GM19193 (cell line): ENCODE data around the gene PHETA1.

Experiments used
- POLR2A ChIP-seq: IDR thresholded peaks from 4 replicates; pipeline ENCODE4 v1.6.1; 2011; ENCODE audit not compliant: insufficient read depth, insufficient read length; ENCODE audit errors: extremely low read depth

The PHETA1 gene, protein sequence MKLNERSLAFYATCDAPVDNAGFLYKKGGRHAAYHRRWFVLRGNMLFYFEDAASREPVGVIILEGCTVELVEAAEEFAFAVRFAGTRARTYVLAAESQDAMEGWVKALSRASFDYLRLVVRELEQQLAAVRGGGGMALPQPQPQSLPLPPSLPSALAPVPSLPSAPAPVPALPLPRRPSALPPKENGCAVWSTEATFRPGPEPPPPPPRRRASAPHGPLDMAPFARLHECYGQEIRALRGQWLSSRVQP

GRCh38 chr12:111368788-111369495, at the start of gene PHETA1:
TSS of gene PHETA1 (minus strand) at chr12:111369095. CDS start at chr12:111363427, 5,668 bp downstream.
- TF ChIP-seq POLR2A = no peak

- TF ChIP-seq POLR2A = no peak
Measured at GRCh38 chr12:111418594-111418880, 49.6 kb upstream of the PHETA1 start.

DNA sequence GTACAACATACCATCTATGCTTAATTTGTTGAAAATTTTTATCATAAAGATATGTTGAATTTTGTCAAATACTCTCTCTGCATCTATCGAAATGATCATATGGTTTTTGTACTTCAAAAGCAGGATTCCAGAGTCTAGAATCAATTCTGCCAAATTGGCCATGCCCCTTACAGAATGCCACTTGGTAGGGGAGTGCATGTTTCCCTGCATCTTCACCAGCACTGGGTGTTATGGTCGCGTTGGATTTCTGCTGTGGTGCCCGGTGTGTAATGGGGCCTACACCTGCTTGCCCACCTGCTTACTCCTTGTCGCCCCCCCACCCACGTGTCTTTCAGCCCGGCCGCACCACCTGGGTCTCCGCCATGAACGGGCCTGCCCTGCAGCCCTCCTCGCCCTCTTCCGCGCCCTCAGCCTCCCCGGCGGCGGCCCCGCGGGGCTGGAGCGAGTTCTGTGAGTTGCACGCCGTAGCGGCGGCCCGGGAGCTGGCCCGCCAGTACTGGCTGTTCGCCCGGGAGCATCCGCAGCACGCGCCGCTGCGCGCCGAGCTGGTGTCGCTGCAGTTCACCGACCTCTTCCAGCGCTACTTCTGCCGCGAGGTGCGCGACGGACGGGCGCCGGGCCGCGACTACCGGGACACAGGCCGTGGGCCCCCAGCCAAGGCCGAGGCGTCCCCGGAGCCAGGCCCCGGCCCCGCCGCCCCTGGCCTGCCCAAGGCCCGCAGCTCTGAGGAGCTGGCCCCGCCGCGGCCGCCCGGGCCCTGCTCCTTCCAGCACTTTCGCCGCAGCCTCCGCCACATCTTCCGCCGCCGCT, 49.1 kb upstream of the PHETA1 start:
- TF ChIP-seq POLR2A = no peak

DNA sequence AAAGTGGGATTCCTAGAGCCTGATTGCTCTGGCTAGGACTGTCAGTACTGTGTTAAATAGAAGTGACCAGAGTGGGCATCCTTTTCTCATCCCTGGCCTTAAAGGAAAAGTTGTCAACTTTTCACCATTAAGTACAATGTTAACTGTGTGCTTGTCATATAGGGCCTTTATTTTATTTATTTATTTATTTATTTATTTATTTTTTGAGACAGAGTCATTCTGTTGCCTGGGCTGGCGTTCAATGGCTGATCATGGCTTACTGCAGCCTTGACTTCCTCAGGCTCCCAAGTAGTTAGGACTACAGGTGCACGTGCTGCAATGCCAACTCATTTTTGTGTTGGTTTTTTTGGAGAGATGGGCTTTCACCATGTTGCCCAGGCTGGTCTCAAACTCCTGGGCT, 48.4 kb upstream of the PHETA1 start:
- TF ChIP-seq POLR2A = no peak

- TF ChIP-seq POLR2A = no peak
Measured at GRCh38 chr12:111414711-111415252, 45.9 kb upstream of the PHETA1 start.

- TF ChIP-seq POLR2A = no peak
Measured at GRCh38 chr12:111413442-111414086, 44.7 kb upstream of the PHETA1 start.

- no peak for TF ChIP-seq POLR2A
Measured at GRCh38 chr12:111412830-111413441, 44.0 kb upstream of the PHETA1 start.

DNA sequence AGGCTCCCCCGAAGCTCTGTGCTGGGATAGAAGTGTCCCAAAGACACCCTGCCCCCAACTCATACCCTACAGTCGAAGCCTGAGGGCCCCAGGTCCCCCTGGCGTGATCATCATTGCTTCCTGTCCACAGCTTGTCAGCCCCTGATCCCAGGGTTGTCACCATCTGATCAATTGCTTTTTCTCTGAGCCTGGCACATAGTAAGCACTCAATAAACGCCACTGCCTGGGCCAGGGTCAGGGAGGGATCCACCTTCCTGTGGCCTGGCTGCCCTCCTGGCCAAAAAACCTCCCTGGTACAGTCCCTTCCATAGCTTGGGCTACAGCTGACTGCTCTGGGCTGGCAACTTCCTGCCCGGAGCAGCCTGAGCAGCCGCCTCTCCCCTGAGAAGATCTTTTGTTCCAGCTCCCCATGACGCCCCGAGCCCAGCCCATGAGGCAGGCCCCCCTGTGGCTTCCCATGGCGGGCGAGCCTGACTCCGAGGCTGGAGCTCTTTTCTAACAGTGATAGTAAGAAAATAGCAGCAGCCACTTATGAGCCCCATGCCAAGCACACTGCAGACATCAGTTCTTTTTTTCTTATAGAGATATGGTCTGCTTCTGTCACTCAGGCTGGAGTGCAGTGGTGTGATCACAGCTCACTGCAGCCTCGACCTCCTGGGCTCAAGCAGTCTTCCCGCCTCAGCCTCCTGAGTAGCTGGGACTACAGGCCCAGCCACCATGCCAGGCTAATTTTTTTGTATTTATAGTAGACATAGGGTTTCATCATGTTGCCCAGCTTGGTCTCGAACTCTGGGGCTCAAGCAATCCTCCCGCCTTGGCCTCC, 43.3 kb upstream of the PHETA1 start:
- TF ChIP-seq POLR2A = no peak

DNA sequence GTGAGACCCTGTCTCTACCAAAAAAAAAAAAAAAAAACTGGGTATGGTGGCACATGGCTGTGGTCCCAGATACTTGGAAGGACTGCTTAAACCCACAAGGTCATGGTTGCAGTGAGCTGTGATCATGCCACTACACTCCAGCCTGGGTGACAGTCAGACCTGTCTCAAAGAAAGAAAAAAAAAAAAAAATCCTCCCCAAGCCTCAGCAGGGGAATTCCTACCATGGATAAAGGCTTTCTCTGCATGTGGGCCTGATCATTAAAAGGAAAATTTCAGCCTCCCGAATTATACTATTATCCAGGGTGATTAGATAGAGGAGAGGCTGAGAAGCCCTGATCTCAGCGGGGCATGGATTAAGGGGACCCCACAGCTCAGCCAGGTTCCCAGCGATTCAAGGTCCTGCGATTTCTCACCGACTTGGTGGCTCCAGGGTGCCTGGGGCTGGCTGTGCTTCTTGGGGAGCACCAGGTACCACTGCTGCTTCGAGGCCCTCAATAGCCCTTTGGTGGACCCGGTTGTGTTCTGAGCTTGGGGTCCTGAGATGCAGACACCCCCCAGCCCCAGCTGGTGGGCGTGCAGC, 42.4 kb upstream of the PHETA1 start:
- no peak for TF ChIP-seq POLR2A

DNA sequence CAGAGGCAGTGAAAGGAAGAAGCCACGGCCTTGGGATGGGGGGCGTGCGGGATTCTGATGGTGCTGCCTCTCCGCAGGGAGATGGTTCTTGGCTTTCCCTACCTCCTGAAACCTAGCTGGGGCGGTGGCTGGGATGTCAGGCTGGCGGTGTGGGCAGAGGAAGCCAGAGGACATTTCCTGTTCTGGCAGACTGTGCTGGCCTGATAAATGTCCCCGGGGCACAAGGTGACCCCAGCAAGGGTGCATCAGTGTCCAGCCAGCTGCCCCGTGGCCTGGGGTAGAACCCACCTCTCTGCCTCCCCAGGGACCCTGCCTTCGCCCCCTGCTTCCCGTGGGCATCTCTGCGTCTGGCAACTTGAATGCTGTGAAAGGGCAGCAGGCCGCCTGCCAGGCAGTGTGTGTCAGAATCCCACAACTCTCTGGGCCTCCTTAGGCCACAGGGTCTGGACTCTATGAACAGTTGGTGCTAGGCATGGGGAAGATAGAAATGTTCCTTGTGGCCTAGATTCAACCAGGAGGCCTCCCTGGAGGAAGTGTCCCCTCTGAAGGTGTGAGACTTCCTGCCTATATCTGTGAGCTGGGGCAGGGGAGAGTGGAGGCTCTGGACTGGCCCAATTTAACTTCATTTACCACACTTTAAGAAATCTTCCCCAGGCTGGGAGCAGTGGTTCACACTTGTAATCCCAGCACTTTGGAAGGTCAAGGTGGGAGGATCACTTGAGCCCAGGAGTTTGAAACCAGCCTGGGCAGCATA, 41.7 kb upstream of the PHETA1 start:
- TF ChIP-seq POLR2A = no peak

- no peak for TF ChIP-seq POLR2A
Measured at GRCh38 chr12:111409780-111410430, 41.0 kb upstream of the PHETA1 start.

- TF ChIP-seq POLR2A = peak; percentile 3
Measured at GRCh38 chr12:111409403-111409779, 40.5 kb upstream of the PHETA1 start.

GRCh38 chr12:111408686-111409402, 39.9 kb upstream of the PHETA1 start:
- TF ChIP-seq POLR2A = no peak
